HG03520 (cell line): ENCODE data around the gene RAX2.

Source experiments
- ATAC-seq: cut with Tn5 transposase; IDR thresholded peaks from one replicate; pipeline ENCODE4 v1.9.1; 2021; ENCODE audit warnings: mild to moderate bottlenecking, moderate library complexity; ENCODE audit not compliant: unreplicated experiment

The RAX2 gene

DNA sequence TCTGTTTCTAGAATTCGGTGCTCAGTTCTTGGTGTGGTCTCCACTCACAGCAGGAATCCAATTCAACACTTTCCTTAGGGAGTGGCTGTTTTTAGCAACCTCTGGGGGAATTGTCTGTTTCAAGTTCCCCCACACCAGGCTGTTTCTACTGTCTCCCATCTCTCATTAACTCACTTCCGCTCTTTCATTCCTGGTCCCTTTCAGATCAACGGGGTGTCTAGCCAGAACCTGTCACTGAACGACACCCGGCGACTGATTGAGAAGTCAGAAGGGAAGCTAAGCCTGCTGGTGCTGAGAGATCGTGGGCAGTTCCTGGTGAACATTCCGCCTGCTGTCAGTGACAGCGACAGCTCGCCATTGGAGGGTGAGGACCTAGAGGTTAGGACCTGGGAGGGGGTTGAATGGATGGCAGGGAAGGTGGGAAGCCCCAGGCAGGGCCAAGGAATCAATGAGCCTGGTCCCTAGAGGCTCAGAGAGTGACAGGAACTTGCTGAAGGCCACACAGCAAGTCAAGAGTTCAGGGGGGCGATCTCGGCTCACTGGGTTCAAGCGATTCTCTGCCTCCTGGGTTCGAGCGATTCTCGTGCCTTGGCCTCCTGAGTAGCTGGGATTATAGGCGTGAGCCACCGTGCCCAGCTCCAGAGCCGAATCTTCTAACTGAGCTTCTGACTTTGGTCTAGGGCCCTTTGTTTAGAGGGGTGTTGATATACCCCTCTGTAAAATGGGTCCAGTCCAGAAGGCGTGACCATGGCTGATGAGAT is 38.3 kb downstream of the RAX2 start:
- ATAC-seq: no peak

DNA sequence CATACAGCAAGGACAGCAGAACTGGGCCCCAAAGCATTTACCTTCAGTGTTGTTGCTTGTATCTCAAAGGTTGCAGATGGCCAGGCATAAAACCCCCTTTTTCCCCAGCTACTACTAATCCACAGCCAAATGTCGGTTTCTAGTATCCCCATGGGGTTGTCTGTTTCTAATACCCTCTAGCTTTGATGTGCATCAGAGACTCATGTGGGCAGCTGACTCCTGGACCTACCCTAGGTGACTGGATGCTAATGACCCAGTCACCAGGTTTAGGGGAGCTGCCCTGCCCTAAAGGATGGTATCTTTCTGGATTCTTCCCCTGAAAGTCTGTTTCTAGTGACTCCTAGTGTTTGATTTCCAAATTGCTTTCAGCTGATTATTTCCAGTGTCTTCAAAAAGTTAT is 39.9 kb downstream of the RAX2 start:
- ATAC-seq: no peak

DNA sequence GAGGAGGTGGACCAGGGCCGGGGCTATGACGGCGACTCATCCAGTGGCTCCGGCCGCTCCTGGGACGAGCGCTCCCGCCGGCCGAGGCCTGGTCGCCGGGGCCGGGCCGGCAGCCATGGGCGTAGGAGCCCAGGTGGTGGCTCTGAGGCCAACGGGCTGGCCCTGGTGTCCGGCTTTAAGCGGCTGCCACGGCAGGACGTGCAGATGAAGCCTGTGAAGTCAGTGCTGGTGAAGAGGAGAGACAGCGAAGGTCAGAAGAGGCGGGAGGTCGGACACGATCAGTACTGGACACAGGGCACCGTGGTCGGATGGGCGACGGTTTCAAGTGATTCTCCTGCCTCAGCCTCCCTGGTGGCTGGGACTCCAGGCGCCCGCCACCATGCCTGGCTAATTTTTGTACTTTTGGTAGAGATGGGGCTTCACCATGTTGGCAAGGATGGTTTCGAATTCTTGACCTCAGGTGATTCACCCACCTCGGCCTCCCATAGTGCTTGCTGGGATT is 41.5 kb downstream of the RAX2 start:
- ATAC-seq: no peak

DNA sequence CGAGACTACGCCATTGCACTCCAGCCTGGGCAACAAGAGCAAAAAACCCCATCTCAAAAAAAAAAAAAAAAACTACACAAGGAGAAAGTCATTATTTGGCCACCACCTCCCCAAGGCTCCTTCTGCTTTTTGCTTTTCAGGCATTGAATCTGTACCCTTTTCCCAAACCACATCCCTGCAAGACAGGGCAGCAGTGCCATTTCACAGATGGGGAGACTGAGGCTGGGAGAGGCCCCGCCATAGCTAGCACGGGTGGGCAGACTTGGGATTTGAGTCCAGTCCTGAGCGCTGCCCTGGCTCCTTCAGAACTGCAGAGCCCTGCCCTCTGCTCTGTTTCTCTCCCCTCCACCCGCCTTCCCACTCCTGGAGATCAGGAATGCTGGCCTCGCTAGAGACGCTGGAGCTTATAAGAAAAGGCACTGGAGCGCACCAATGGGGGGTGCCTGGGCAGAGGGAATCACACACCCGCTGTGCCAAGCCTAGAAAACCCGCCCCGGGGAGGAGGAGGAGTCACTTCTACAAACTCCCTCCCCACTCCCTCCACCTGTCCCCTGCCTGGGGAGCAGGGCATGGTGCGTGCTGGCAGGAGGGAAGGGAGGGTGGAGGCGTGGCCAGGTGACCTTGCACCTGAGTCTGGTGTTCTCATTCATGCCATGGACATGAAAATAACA is 46.3 kb downstream of the RAX2 start:
- ATAC-seq: no peak

DNA sequence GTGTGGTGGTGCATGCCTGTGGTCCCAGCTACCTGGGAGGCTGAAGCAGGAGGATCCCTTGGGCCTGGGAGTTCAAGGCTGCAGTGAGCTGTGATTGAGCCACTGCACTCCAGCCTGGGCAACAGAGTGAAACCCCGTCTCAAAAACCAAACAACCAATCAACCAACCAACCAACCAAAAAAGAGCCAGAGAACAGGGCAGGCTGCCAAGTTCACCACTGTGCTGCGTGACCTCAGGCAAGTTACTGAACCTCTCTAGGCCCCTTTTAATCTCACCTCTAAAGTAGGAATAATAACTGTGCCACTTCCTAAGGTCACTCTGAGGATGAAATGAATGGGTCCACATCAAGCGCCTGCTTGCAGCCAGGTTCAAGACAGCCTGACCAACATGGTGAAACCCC is 46.9 kb downstream of the RAX2 start:
- ATAC-seq: no peak

DNA sequence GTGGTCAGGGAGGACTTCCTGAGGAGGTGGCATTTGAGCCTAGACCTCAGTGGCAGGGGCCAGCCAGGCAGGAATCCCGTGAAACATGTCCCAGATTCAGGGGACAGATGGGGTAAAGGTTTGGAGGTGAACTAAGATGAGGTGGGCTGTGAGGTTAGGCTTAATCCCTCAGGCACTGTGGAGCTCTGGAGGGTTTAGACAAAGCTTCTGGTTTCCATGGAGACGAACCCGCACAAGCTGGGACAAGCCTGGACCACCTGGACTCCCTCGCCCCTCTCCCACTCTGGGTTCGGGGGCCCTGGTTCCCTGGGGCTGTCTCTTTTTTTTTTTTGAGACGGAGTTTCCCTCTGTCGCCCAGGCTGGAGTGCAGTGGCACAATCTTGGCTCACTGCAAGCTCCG is 48.1 kb downstream of the RAX2 start:
- ATAC-seq: no peak

DNA sequence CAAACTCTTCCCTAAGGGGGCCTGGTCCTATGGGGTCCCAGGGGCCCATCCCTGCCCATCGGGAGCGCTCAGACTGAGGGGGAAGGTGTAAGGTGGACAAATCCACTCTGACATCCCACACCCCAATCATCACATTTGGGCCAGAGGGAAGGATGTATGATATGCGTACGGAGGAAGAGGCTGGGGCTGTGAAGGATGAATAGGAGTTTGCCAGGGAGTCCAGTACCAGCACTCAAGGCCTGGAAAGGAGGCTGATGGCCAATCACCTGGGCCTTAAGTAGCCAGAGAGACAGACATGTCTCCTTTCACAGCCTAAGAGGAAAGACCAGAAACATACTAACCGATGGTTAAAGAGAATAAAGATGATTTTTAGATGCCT is 48.9 kb downstream of the RAX2 start:
- no peak for ATAC-seq

DNA sequence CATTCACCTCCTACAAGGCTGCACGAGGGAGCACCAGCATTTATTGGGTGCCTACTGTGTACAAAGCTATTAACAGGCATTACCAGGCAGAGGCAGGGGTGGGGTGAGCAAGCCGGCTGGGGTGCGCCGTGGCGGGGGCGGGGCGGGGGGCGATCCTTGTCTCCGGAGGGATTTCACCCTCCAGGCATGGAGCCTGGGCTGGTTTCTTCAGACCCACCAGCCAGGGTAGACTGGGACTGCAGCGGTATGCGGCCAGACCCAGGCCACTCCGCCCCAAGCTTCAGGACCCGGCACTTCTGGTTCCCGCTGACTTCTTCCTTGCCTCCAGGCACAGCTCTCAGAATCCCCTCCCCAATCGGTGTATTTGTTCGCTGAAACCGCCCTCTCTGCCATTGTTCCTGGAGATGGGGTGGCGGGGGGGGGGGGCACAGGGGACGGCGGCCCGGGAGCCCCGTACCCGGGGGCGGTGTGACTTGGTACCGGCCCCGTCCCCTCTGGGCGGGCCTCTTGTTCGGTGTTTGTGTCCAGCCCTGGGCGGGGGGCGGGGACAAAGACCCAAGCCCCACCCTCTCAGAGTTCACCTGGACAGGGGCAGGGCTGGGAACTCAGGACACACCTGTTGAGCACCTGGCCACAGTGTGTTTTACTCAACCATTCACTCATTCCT is 49.5 kb downstream of the RAX2 start:
- no peak for ATAC-seq

DNA sequence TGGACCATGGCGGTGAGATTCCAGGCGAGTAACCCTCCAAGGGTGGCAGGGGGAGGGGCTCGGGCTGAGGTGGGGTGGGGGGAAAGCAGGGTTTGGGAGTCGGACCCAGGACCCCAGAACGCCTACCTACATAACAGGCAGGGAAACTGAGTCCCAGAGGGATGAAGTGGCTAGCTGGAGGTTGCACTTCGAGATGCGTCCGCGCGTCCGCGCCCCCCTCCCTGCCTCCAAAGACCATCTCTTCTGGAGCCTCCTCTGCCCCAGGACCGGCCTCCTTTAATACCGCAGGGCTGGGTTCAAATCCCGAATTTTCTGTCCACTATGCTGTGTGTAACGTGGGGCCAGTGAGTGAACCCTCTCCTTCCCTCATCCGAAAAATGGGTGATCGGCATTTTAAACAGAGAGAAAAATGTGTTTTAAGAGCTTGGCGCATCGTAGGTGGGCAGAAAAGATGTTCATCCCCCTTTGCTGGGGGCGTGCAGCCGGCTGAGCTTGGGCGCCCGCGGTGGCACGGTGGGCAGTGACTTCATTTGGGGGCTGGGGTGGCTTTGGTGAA is 50.1 kb downstream of the RAX2 start:
- ATAC-seq: no peak

DNA sequence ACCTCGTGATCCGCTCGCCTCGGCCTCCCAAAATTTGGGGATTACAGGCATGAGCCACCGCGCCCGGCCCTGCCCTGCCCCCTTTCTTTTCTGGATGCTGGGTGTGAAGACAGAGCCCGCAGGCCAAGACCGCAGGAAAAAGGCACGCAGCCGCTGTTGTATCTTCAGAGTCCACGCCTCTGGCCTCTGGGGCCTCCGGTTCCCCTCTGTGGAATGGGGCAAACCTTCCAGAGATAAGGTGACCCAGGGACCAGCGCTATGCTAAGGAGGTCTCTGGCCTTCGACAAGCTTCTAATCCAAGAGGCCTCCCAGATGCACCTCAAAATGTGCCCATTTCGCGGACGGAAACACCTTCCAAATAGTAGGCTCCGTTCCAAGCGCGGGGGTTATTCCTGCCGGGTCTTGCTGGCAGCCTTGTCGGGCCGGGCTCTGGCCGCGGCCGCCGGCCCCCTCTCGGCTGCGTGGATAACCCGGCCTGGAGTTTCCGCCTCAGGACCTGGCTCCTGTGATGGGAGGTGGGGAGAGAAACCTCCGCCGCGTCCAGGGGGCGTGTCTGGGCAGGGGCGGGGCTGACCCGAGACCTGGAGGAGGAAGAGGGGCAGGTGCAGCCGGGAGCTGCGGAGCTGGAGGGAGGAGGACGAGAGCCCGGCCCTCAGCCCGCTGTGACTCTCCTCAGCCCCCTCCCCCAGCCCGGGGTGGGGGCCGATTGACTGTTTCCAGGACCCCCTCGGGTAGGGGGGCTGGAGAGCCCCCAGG is 50.7 kb downstream of the RAX2 start:
- ATAC-seq: no peak

DNA sequence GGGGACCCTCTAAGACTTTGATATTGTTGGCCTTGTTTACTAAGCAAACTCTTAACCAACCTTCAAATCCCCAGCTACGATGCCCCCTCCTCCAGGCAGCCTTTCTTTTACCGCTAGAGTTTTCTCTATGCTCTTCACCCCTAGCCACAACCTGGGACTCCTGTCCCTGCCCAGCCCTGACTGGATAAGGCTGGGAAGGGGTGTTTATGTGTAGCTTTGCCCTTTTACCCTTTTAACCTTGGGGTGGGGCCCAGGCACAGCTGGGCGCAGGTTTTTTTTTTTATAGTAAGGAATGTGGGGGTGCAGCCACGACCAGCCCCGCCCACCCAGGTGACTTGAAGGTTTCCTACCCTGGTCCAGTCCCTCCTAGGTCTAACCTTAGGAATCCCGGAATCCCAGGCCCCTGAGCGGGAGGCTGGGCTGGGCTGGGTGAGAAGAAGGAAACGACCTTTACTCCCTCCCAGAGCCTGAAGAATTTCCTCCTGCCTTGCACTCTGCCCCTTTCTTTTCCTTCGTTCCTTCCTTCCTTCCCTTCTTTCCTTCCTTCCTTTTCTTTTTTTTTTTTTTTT is 51.6 kb downstream of the RAX2 start:
- no peak for ATAC-seq

DNA sequence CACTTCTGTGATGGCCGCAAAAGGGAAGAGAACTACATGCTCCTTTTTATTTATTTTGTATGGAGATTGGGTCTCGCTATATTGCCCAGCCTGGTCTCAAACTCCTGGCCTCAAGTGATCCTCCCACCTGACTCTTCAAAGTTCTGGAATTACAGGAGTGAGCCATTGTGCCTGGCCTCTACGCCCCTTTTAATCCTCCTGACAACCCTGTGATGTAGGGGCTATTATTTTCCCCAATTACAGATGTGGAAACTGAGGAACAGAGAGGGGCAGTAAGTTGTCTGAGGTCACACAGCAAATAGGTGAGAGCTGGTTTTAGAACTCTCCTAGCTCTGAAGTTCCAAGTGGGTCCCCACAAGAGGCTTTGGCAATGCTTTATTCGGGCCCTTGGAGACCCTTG is 52.2 kb downstream of the RAX2 start:
- ATAC-seq: no peak
